ENCODE results near the gene TAF6. TPM values are rescaled to one million over a fixed set of nuclear protein-coding genes. Genes with fewer than 3 reads are reported as not detected.

TAF6 gene
- total and polyA plus RNA-seq, 9 of the 15 experiments (the other 6 are each of a cell fraction or from before 2014, with no cell fraction given) = 0.78 to 78.7 (median 21.3) TPM

DNA sequence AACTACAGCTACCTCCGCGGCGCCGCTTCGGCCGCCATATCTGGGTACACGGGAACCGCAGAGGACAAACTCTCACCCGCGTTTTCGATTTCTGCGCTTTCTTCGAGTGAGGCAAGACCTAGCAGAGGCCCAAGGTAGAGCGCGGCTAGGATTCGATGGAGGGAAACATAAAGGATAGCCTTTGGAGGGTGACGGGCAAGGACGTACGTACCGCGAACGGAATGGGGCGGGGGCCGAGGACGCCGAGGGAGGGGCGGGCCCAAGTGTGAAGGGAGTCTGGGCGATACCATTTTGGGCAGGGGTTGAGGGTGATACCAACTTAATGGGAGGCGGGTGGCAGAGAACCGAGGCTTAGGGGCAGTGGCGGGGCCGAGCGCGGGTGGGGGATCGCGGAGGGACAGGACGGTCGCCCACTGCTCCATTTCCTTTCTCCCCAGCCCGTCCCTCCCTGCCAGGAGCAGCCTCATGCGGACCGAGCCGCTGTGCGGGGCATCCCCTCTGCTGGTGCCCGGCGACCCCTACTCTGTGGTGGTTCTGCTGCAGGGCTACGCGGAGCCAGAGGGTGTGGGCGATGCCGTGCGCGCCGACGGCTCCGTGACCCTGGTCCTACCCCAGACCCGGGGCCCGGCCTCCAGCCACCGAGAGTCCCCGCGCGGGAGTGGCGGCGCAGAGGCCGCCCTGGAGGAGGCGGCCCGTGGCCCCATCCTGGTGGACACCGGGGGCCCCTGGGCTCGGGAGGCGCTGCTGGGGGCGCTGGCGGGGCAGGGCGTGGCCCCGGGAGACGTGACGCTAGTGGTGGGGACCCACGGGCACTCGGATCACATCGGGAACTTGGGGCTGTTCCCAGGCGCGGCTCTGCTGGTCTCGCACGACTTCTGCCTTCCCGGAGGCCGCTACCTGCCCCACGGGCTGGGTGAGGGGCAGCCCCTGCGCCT, 8.0 kb upstream of the TAF6 start, which contains the start of gene MBLAC1 (continued):
- TF ChIP-seq, protein P1, sequence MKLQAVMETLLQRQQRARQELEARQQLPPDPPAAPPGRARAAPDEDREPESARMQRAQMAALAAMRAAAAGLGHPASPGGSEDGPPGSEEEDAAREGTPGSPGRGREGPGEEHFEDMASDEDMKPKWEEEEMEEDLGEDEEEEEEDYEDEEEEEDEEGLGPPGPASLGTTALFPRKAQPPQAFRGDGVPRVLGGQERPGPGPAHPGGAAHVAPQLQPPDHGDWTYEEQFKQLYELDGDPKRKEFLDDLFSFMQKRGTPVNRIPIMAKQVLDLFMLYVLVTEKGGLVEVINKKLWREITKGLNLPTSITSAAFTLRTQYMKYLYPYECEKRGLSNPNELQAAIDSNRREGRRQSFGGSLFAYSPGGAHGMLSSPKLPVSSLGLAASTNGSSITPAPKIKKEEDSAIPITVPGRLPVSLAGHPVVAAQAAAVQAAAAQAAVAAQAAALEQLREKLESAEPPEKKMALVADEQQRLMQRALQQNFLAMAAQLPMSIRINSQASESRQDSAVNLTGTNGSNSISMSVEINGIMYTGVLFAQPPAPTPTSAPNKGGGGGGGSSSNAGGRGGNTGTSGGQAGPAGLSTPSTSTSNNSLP (IDR thresholded peaks at IDR 0.05; ENCODE audit: borderline replicate concordance, low read depth, low read length) = peak; percentile 7; the same call in 1 of the 2 replicates
- peak; percentile 60 for TF ChIP-seq MTA3 (IDR thresholded peaks at IDR 0.05; ENCODE audit: borderline replicate concordance)
- TF ChIP-seq, protein P2, sequence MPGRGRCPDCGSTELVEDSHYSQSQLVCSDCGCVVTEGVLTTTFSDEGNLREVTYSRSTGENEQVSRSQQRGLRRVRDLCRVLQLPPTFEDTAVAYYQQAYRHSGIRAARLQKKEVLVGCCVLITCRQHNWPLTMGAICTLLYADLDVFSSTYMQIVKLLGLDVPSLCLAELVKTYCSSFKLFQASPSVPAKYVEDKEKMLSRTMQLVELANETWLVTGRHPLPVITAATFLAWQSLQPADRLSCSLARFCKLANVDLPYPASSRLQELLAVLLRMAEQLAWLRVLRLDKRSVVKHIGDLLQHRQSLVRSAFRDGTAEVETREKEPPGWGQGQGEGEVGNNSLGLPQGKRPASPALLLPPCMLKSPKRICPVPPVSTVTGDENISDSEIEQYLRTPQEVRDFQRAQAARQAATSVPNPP (IDR thresholded peaks at IDR 0.05; ENCODE audit: borderline replicate concordance, insufficient read depth, insufficient read length) = no peak
- no peak for TF ChIP-seq ZNF133 (CRISPR knock-in tag; IDR thresholded peaks at IDR 0.05)
- peak; percentile 98; the same call in 1 of the 2 replicates for TF ChIP-seq NR1H2 (CRISPR knock-in tag; IDR thresholded peaks at IDR 0.05)
- TF ChIP-seq TOE1 (IDR thresholded peaks at IDR 0.05; ENCODE audit: borderline replicate concordance) = peak; percentile 84
- TF ChIP-seq TOE1 (CRISPR knock-in tag; IDR thresholded peaks at IDR 0.05; ENCODE audit: borderline replicate concordance, low read depth) = no peak
- TF ChIP-seq TCF3 (CRISPR knock-in tag; IDR thresholded peaks at IDR 0.05) = no peak; the same call in 1 of the 2 replicates
- TF ChIP-seq SP2 (IDR thresholded peaks at IDR 0.05; ENCODE audit: extremely low read depth, low read depth, low read length, poor library complexity, severe bottlenecking) = no peak
- TF ChIP-seq GTF2E2 (tag; IDR thresholded peaks at IDR 0.05) = 0 out of 2 replicates have a peak, but pooled peaks have one; percentile 67
- no peak for TF ChIP-seq MCM7 (IDR thresholded peaks at IDR 0.05)
- no peak for TF ChIP-seq SNRNP70 (optimal IDR thresholded peaks at IDR 0.05; ENCODE audit: low read depth, low read length)
- TF ChIP-seq, protein P3, sequence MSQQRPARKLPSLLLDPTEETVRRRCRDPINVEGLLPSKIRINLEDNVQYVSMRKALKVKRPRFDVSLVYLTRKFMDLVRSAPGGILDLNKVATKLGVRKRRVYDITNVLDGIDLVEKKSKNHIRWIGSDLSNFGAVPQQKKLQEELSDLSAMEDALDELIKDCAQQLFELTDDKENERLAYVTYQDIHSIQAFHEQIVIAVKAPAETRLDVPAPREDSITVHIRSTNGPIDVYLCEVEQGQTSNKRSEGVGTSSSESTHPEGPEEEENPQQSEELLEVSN (IDR thresholded peaks at IDR 0.05; ENCODE audit: borderline replicate concordance in 1 of 2, extremely low read depth in 1 of 2, insufficient read depth in 1 of 2, insufficient read length in 1 of 2, low read depth in 1 of 2, low read length in 1 of 2, poor library complexity in 1 of 2, severe bottlenecking in 1 of 2) = peak in 1 of 2 experiments; percentile 82
- TF ChIP-seq MIER1 (IDR thresholded peaks at IDR 0.05; ENCODE audit: low read depth) = peak; percentile 40; the same call in 1 of the 2 replicates
- TF ChIP-seq, protein P4, sequence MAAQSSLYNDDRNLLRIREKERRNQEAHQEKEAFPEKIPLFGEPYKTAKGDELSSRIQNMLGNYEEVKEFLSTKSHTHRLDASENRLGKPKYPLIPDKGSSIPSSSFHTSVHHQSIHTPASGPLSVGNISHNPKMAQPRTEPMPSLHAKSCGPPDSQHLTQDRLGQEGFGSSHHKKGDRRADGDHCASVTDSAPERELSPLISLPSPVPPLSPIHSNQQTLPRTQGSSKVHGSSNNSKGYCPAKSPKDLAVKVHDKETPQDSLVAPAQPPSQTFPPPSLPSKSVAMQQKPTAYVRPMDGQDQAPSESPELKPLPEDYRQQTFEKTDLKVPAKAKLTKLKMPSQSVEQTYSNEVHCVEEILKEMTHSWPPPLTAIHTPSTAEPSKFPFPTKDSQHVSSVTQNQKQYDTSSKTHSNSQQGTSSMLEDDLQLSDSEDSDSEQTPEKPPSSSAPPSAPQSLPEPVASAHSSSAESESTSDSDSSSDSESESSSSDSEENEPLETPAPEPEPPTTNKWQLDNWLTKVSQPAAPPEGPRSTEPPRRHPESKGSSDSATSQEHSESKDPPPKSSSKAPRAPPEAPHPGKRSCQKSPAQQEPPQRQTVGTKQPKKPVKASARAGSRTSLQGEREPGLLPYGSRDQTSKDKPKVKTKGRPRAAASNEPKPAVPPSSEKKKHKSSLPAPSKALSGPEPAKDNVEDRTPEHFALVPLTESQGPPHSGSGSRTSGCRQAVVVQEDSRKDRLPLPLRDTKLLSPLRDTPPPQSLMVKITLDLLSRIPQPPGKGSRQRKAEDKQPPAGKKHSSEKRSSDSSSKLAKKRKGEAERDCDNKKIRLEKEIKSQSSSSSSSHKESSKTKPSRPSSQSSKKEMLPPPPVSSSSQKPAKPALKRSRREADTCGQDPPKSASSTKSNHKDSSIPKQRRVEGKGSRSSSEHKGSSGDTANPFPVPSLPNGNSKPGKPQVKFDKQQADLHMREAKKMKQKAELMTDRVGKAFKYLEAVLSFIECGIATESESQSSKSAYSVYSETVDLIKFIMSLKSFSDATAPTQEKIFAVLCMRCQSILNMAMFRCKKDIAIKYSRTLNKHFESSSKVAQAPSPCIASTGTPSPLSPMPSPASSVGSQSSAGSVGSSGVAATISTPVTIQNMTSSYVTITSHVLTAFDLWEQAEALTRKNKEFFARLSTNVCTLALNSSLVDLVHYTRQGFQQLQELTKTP (IDR thresholded peaks at IDR 0.05; ENCODE audit: low read depth in 1 of 2, partially characterized antibody in 2 of 2) = peak in 1 of 2 experiments; percentile 29

Measured in K562 (cell line).